HEK293 (cell line): ENCODE data around the gene SGPL1.

Experiments used
- ATF2 ChIP-seq: fragments of 450-650 bp; formaldehyde crosslinking; IDR thresholded peaks from 2 replicates; pipeline ENCODE4 v1.5.1; 2016; ENCODE audit warnings: missing biosample characterization, missing genetic modification characterization, low read depth
- BCL11A ChIP-seq: fragments of 450-650 bp; formaldehyde crosslinking; IDR thresholded peaks from 2 replicates; pipeline ENCODE4 v1.5.1; 2016; ENCODE audit warnings: low read depth, missing biosample characterization, missing genetic modification characterization
- CTCF ChIP-seq: fragments of 450-650 bp; formaldehyde crosslinking; IDR thresholded peaks from 2 replicates; pipeline ENCODE4 v1.5.1; 2016; ENCODE audit warnings: missing biosample characterization, missing genetic modification characterization
- YY1 ChIP-seq: fragments of 450-650 bp; formaldehyde crosslinking; IDR thresholded peaks from 2 replicates; pipeline ENCODE4 v1.5.1; 2018; ENCODE audit warnings: missing biosample characterization, missing genetic modification characterization
- ZNF146 ChIP-seq: fragments of 450-650 bp; formaldehyde crosslinking; IDR thresholded peaks from 2 replicates; pipeline ENCODE4 v1.5.1; 2016; ENCODE audit warnings: missing biosample characterization, missing genetic modification characterization
- ZNF169 ChIP-seq: fragments of 450-650 bp; formaldehyde crosslinking; IDR thresholded peaks from 2 replicates; pipeline ENCODE4 v1.5.1; 2016; ENCODE audit warnings: missing biosample characterization, missing genetic modification characterization
- ZNF501 ChIP-seq: fragments of 450-650 bp; formaldehyde crosslinking; IDR thresholded peaks from 2 replicates; pipeline ENCODE4 v1.5.1; 2016; ENCODE audit warnings: missing biosample characterization, missing genetic modification characterization
- ZNF530 ChIP-seq: fragments of 450-650 bp; formaldehyde crosslinking; IDR thresholded peaks from 2 replicates; pipeline ENCODE4 v1.5.1; 2016; ENCODE audit warnings: low read depth, missing biosample characterization, missing genetic modification characterization

GRCh38 chr10:70776455-70777005 is 39.2 kb upstream of the SGPL1 start:
- TF ChIP-seq BCL11A (tag by site-specific recombination): no peak
- no peak for TF ChIP-seq ZNF530 (tag by site-specific recombination)
- no peak for TF ChIP-seq ZNF169 (tag by site-specific recombination)
- no peak for TF ChIP-seq CTCF
- TF ChIP-seq ATF2 (tag by site-specific recombination): no peak
- no peak for TF ChIP-seq ZNF146 (tag by site-specific recombination)
- no peak for TF ChIP-seq YY1 (tag by site-specific recombination)
- TF ChIP-seq ZNF501 (tag by site-specific recombination): no peak
